Adrenal gland (tissue), 12 donors: Measurements from ENCODE around the gene PIEZO2. TPM values are rescaled to one million over a fixed set of nuclear protein-coding genes. Genes with fewer than 3 reads are reported as not detected.

ENCODE experiments used
- DNase-seq, 7 donors: peaks; one replicate each; pipeline ENCODE4 v3.0.0-alpha.2; 2019 to 2020
- H3K27ac ChIP-seq, 5 donors: fragments of 200-600 bp; sonication (generic) in 4 of 5; 1 replicate in 3 of 5; 2 replicates in 2 of 5; pipeline versions ENCODE4 v1.5.1 to v1.8.0; 2016 to 2020; ENCODE audit warnings: mild to moderate bottlenecking in 1 of 5
- H3K27me3 ChIP-seq: fragments of 200-600 bp; 2 replicates; pipeline ENCODE4 v1.8.0; 2021
- H3K36me3 ChIP-seq, 2 donors: fragments of 200-600 bp; replicated peaks in 1 of 2; 1 replicate in 1 of 2; 2 replicates in 1 of 2; pipeline versions ENCODE4 v1.5.1 to v1.8.0; 2018 to 2022
- H3K4me1 ChIP-seq, 2 donors: fragments of 200-600 bp; replicated peaks in 1 of 2; 1 replicate in 1 of 2; 2 replicates in 1 of 2; pipeline versions ENCODE4 v1.5.1 to v1.8.0; 2018 to 2021
- H3K4me3 ChIP-seq, 4 donors: fragments of 200-600 bp; sonication (generic) in 3 of 4; one replicate each; pipeline ENCODE4 v1.5.1; 2016 to 2018
- H3K9me3 ChIP-seq, 3 donors: fragments of 200-600 bp; sonication (generic) in 1 of 3; replicated peaks in 1 of 3; 1 replicate in 2 of 3; 2 replicates in 1 of 3; pipeline versions ENCODE4 v1.5.1 to v1.8.0; 2016 to 2021
- CTCF ChIP-seq, 6 experiments: fragments of 450-650 bp in 4 of 6; fragments of 200-600 bp in 2 of 6; sonication (generic) in 1 of 6; IDR thresholded peaks; 1 replicate in 5 of 6; 2 replicates in 1 of 6; pipeline versions ENCODE4 v1.5.1 to v1.8.0; 2016 to 2021; ENCODE audit warnings: antibody characterized with exemption in 6 of 6, mild to moderate bottlenecking in 2 of 6, moderate library complexity in 1 of 6
- POLR2A ChIP-seq, 2 donors: fragments of 450-650 bp; IDR thresholded peaks; one replicate each; pipeline ENCODE4 v1.6.1; 2017; ENCODE audit warnings: antibody characterized with exemption in 2 of 2, mild to moderate bottlenecking in 2 of 2, moderate library complexity in 1 of 2
- WGBS, 4 donors: extraction: QIAGEN DNeasy Blood & Tissue Kit in 2 of 4; methylation state at CpG; one replicate each; pipeline versions ENCODE4 v1.1.5 to v1.1.7; 2013 to 2017; 5-methylcytosine and 5-hydroxymethylcytosine counted together
- intact Hi-C, 2 donors: fragments of 100-400 bp; cut with DNase I; formaldehyde crosslinking; loops; one replicate each; pipeline versions ENCODE4 v1.14.1 to v1.15.0; 2022 to 2023
- polyA plus RNA-seq, 3 donors: library from polyadenylated mRNA; stranded (reverse); fragments of 200-250 nt in 2 of 3; fragments of 350-450 nt in 1 of 3; fragmentation: Illumina TruSeq in 1 of 3; extraction: RNeasy Lipid Tissue Mini Kit (QIAGEN cat#74804) in 1 of 3; gene quantifications; one replicate each; pipeline ENCODE4 v1.2.3, GENCODE V29; 2013 to 2014
- total RNA-seq, 9 donors: library from RNA; depleted of rRNA in 4 of 9; stranded (reverse); fragments of >200 nt in 4 of 9; fragments of 120-200 nt in 1 of 9; fragmentation: NEBNext Ultra II Directional in 1 of 9; extraction: Animal tissue kit (Norgen Biotek cat#: 25700) in 1 of 9; gene quantifications; one replicate each; pipeline versions ENCODE4 v1.1.0 to v1.2.4, GENCODE V29; 2013 to 2023
- donor health status: healthy with polysubstance abuse.
- donor health status: Bipolar disorder and iron deficiency.
- donor health status: DM: yes; HTN: yes; CAD: no.
- donor health status: DM: no; HTN: no; CAD: no.
- donor health status: DM: no; HTN: no; CAD: no.
- donor health status: DM: yes; HTN: yes; CAD: no.

The PIEZO2 gene
- total and polyA plus RNA-seq, 12 donors = 0.88 to 18.0 (median 2.6) TPM

GRCh38 chr18:11021477-11021876 lies 127.9 kb downstream of the PIEZO2 start:
- Histone ChIP-seq H3K27me3 (no peaks in the 10 kb centered on the region), H3K36me3 (no peaks in the 10 kb centered on the region), H3K27ac (no peak overlapping the region), H3K4me3 (no peak overlapping the region), H3K4me1 (no peaks in the 10 kb centered on the region), H3K9me3 (no peaks in the 10 kb centered on the region)
- DNase-seq = no peak
- intact Hi-C loops = no loop called here
- TF ChIP-seq CTCF (IDR thresholded peaks at IDR 0.05) (no peak), POLR2A (IDR thresholded peaks at IDR 0.05) (no peak)
- WGBS, 4 donors = 79 to 87% (median 85%) methylated on average over 8 of the region's 8 CpGs

DNA sequence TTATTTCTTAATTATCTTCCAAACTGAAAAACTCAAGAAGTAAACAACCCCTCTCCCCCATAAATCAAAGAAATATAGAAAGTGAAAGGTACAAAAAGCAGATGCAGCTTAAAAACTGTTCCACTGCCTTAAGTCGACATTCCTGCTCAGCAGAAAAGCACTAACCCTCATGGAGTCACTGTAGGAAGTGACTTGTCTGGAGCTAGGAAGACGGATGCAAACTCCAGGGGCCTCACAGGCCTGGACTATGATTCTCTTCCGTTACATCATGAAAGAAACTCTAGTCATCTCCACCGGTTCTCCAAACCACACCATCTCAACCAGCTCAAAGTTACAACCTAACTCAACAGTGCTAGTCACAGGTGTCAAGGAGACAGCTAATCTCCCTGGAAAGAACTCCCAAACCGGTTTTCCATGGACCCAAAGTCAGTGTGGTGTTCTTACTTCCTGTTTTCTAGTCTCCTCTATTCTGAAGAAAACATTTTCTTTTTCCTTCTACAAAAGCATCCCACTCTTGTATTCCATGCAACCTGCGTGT lies 128.4 kb downstream of the PIEZO2 start:
- no peaks in the 10 kb centered on the region for H3K27me3 ChIP-seq
- no peak for TF ChIP-seq POLR2A (IDR thresholded peaks at IDR 0.05)
- no peak for TF ChIP-seq CTCF (IDR thresholded peaks at IDR 0.05)
- no peak for DNase-seq
- H3K36me3 ChIP-seq = no peaks in the 10 kb centered on the region
- H3K9me3 ChIP-seq = no peaks in the 10 kb centered on the region
- 69 to 77% (median 76%) methylated on average over 6 of the region's 6 CpGs for WGBS, 4 donors
- H3K27ac ChIP-seq = no peak overlapping the region
- no peak overlapping the region for H3K4me3 ChIP-seq
- intact Hi-C loops = no loop called here
- no peaks in the 10 kb centered on the region for H3K4me1 ChIP-seq

DNA sequence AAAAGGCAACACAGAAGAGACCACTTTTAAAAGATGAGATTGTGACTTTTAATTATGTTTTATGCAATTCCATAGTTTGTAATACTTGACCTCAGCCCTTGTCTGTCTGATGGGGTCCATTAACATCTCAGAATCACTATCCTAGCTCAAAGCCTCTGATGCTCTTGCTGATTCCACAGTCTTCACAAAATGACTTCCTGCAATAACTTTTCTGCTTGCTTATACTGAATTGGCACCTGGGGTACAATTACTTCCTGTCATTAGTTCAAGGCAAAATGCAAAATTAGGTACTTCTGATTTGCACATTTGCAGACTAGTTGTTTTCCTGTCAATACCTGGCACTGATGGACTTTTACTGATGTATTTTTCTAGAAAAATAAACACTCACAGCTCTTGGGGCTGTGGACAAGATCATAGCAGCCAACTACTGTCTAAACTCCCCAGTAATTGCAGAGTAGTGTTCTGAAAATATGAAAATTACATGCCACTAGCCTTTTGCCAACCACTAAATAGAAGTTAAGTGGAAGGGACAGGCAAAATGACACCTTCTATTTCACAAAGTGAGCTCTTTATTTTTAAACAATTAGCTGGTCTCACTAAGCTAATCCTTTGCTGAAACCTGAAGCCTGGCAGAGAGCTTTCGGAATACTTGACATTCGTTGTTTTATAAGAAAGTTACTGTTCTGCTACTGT lies 129.1 kb downstream of the PIEZO2 start:
- intact Hi-C loops = no loop called here
- no peak for TF ChIP-seq CTCF (IDR thresholded peaks at IDR 0.05)
- TF ChIP-seq POLR2A (IDR thresholded peaks at IDR 0.05) = no peak
- WGBS, 4 donors = 82 to 87% (median 85%) methylated on average over 2 of the region's 2 CpGs
- no peak overlapping the region for H3K4me3 ChIP-seq
- no peaks in the 10 kb centered on the region for H3K4me1 ChIP-seq
- H3K27ac ChIP-seq = no peak overlapping the region
- no peaks in the 10 kb centered on the region for H3K9me3 ChIP-seq
- no peaks in the 10 kb centered on the region for H3K27me3 ChIP-seq
- no peak for DNase-seq
- no peaks in the 10 kb centered on the region for H3K36me3 ChIP-seq

DNA sequence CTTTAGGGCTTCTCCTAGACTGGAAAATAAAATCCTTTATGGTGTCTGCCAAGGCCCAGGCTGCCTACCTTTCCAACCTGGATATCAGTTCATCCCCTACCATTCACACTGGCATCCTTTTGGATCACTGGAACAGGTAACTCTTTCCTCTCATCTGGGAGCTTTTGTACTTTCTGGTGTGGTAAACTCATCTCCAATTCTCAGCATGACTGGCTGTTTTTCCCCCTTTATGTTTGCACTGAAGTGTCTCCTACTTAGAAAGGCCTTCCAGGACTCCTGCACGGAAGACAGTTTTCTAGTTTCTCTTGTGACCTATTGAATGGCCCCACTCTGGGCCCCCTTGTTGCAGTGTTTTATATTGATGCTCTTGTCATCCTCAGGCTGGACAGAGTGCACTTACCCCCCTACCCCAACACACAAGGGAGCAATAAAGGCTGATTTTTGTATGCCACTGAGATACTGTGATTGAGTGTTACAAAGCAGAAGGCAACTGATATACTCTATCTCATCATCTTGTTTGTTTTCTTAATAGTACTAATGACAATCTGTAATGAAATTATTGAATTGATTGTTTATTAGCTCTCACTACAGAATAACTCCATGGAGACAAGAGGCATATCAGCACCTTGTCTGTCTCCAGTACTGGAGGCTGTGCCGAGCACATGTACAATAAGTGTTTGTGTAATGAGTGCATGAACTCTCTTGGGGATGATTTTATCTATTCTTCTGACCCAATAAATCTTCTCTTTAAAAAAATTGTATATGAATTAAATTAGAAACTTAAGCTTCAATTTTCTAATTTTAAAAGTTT lies 129.9 kb downstream of the PIEZO2 start:
- WGBS, 4 donors = 82 to 87% (median 85%) methylated on average over 2 of the region's 2 CpGs
- H3K9me3 ChIP-seq = no peaks in the 10 kb centered on the region
- TF ChIP-seq CTCF (IDR thresholded peaks at IDR 0.05) (no peak), POLR2A (IDR thresholded peaks at IDR 0.05) (no peak)
- H3K27ac ChIP-seq = no peak overlapping the region
- no peak for DNase-seq
- intact Hi-C loops = no loop called here
- no peak overlapping the region for H3K4me3 ChIP-seq
- H3K4me1 ChIP-seq = no peaks in the 10 kb centered on the region
- no peaks in the 10 kb centered on the region for H3K27me3 ChIP-seq
- H3K36me3 ChIP-seq = no peaks in the 10 kb centered on the region
